ENCODE measurements around the gene HS3ST5.

DNA sequence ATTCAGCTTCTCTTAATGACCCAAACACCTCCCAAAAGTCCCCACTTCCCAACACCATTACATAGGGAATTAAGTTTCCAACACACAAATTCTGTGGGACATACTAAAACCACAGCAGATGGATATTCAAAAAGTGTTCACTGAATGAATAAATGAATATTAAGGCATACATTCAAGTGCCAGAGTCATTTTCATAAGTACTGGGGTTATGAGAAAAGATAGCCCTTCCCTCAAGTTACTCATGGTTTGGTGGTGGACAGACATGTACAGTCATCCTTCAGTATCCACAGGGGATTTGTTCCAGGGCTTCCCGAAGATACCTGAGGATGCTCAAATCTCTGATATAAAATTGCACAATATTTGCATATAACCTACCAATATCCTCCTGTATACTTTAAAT is 50.4 kb downstream of the HS3ST5 start:
- TF ChIP-seq, protein P1, sequence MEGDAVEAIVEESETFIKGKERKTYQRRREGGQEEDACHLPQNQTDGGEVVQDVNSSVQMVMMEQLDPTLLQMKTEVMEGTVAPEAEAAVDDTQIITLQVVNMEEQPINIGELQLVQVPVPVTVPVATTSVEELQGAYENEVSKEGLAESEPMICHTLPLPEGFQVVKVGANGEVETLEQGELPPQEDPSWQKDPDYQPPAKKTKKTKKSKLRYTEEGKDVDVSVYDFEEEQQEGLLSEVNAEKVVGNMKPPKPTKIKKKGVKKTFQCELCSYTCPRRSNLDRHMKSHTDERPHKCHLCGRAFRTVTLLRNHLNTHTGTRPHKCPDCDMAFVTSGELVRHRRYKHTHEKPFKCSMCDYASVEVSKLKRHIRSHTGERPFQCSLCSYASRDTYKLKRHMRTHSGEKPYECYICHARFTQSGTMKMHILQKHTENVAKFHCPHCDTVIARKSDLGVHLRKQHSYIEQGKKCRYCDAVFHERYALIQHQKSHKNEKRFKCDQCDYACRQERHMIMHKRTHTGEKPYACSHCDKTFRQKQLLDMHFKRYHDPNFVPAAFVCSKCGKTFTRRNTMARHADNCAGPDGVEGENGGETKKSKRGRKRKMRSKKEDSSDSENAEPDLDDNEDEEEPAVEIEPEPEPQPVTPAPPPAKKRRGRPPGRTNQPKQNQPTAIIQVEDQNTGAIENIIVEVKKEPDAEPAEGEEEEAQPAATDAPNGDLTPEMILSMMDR (IDR thresholded peaks at IDR 0.05): no peak
- TF ChIP-seq POLR2AphosphoS5 (IDR thresholded peaks at IDR 0.05) (no peak), POLR2A (IDR thresholded peaks at IDR 0.05) (no peak)

Data from sigmoid colon (tissue), 4 donors.